ENCODE measurements around the gene FAM13C. TPM values are rescaled to one million over a fixed set of nuclear protein-coding genes. Genes with fewer than 3 reads are reported as not detected.

Gene FAM13C
- total and polyA plus RNA-seq, 9 of the 15 experiments (the other 6 are each of a cell fraction or from before 2014, with no cell fraction given) = not detected

- Histone ChIP-seq H3K79me2 (ENCODE audit: control insufficient read depth, insufficient read depth, low read length) (no peaks in the 10 kb centered on the region), H3K9me3 (replicated peaks; ENCODE audit: control insufficient read depth, insufficient read depth, low read depth, low read length) (no peaks in the 10 kb centered on the region), H3K4me3 (no peak overlapping the region), H3K36me3 (ENCODE audit: control insufficient read depth, insufficient read depth, low read length) (no peaks in the 10 kb centered on the region), H3K9me1 (ENCODE audit: control insufficient read depth, insufficient read depth, low read length) (no peaks in the 10 kb centered on the region), H3K27me3 (ENCODE audit: control insufficient read depth in 2 of 2, insufficient read depth in 2 of 2, low read length in 2 of 2) (no peaks in the 10 kb centered on the region), H4K20me1 (replicated peaks; ENCODE audit: control insufficient read depth, insufficient read depth, low read length) (no peaks in the 10 kb centered on the region), H2AFZ (ENCODE audit: low read depth, low read length) (no peak overlapping the region), H3K27ac (ENCODE audit: extremely low read depth, low read depth, low read length) (no peak overlapping the region), H3K9ac (ENCODE audit: insufficient read depth in 1 of 2, low read depth in 2 of 2, low read length in 2 of 2) (no peak overlapping the region), H3K4me2 (ENCODE audit: insufficient read depth, low read length) (no peak overlapping the region), H3K4me1 (replicated peaks in 1 of 2; ENCODE audit: control insufficient read depth in 2 of 2, insufficient read depth in 2 of 2, low read length in 2 of 2) (no peaks in the 10 kb centered on the region)
- no TSS peak for BruUV-seq (replicated peaks)
- ATAC-seq (no peak), FAIRE-seq (no peak), DNase-seq (ENCODE audit: extremely low read depth in 1 of 4, low spot score in 3 of 4) (no peak)
- no peak for TF ChIP-seq ZFP30 (CRISPR knock-in tag; IDR thresholded peaks at IDR 0.05; ENCODE audit: borderline replicate concordance)
- no peak for TF ChIP-seq ZNF431 (CRISPR knock-in tag; IDR thresholded peaks at IDR 0.05)
- no peak for TF ChIP-seq ZNF184 (CRISPR knock-in tag; IDR thresholded peaks at IDR 0.05)
- TF ChIP-seq ZBTB11 (CRISPR knock-in tag; IDR thresholded peaks at IDR 0.05) = no peak
- TF ChIP-seq CREBBP (IDR thresholded peaks at IDR 0.05; ENCODE audit: low read depth, low read length) = no peak
- no peak for TF ChIP-seq EGR1 (conservative IDR thresholded peaks at IDR 0.05)
- TF ChIP-seq ID3 (CRISPR knock-in tag; IDR thresholded peaks at IDR 0.05) = no peak
- TF ChIP-seq ID3 (tag; IDR thresholded peaks at IDR 0.05) = no peak
- no peak for TF ChIP-seq ZNF589 (CRISPR knock-in tag; IDR thresholded peaks at IDR 0.05; ENCODE audit: low read depth)
- no peak for TF ChIP-seq ZNF655 (CRISPR knock-in tag; IDR thresholded peaks at IDR 0.05)
- ChIA-PET CTCF (ENCODE audit: low intra/inter-chr PET ratio) (no interaction called here), POLR2A (no interaction called here)
- in situ Hi-C loops (cut with MboI) (no loop called here), intact Hi-C loops (cut with micrococcal nuclease) (no loop called here)
- 0% methylated on average over 5 of the region's 5 CpGs for WGBS (ENCODE audit: insufficient coverage, low coverage, missing lambda C conversion rate)
Measured at GRCh38 chr10:59206204-59206720, 156.1 kb downstream of the FAM13C start.
